GM19455 (cell line): ENCODE data around the gene MYH7B.

Experiments used
- ATAC-seq: cut with Tn5 transposase; IDR thresholded peaks from one replicate; pipeline ENCODE4 v1.9.1; 2021; ENCODE audit not compliant: unreplicated experiment

Gene MYH7B

DNA sequence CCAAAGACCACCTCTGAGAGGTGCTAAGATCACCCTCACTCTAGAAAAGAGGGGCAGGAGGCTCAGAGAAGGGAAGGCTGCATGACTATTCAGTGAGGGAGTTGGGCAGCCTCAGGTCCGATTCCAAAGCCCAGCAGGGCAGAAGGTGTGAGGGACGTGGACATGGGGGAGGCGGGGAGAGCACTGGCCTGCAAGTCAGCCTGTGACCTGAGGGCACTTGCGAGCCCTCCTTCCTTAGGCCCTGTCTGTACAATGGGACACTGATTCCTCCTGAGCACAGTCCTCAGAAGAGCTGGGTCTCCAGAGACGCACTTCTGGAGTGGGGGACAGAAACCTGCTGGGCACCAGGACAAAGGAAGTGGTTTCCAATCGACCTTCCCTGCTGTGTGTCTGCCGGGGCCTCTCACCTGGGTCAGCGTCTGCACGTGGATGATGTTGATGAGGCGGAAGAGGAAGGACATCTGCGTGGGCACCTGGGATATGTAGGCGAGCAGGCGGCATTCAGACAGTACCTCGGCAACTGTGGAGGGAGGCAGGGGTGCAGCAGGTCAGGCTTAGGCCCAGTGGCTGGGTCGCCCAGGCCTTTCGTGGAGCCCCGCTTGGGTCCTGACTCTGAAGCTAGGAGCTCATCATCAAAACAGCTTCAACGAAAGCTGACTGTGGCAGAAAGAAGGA lies 48.5 kb downstream of the MYH7B start:
- no peak for ATAC-seq

DNA sequence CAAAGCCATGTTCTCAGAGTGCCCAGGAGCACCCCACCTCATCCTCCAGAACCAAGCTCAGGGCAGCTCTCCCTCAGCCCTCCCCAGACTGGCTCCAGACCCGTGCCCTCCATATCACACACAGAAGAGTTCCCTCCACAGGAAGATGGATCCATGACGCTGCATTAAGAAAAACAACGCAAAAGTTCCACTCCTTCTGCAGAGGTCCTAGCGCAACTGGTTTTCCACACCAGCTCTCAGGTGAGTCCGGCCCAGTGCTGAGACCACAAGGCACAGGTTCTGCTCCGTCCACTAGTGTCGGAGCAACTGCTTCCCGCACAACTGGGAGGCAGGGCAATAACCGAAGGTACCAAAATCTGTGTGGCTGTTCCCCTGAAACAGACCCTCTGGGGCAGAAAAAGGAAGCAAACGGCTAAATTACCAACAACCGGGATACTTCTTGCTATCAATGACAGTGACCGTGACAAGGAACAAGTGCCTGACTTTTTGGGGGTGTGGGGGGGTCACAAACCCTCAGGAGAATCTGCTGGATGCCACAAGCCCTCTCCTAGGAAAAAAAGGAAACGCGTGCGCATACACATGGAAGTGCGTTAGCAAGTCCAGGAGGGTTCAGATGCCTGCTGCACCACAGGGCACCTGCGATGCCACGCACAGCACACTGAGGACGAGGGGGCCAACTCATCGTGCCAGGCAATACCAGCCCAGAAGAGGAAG lies 49.2 kb downstream of the MYH7B start:
- ATAC-seq = no peak
